GM19463 (cell line): ENCODE data around the gene MESP1.
"Not testable (repeated sequence)": the region's sequence is repeated elsewhere in the genome, so short reads cannot be mapped to it uniquely, and the experiment has no call there.

Experiments
- ATAC-seq: cut with Tn5 transposase; IDR thresholded peaks from one replicate; pipeline ENCODE4 v1.9.1; 2021; ENCODE audit warnings: mild to moderate bottlenecking, moderate library complexity; ENCODE audit not compliant: unreplicated experiment

MESP1 gene

GRCh38 chr15:89750560-89751542 lies at the start of gene MESP1:
Gene MESP1, minus strand, starts transcription at chr15:89751249. Its CDS starts 18 bp downstream, at chr15:89751231.
- peak; percentile 92 for ATAC-seq

- ATAC-seq = no peak
Measured at GRCh38 chr15:89799918-89800498, 49.0 kb upstream of the MESP1 start.

GRCh38 chr15:89799011-89799911 lies 48.2 kb upstream of the MESP1 start:
- no peak for ATAC-seq

GRCh38 chr15:89797678-89798201 lies 46.7 kb upstream of the MESP1 start:
- ATAC-seq = no peak

- ATAC-seq = no peak
Measured at GRCh38 chr15:89795996-89796395, 44.9 kb upstream of the MESP1 start.

GRCh38 chr15:89794627-89795241 lies 43.7 kb upstream of the MESP1 start:
- ATAC-seq = no peak

GRCh38 chr15:89792106-89792805 lies 41.2 kb upstream of the MESP1 start:
- no peak for ATAC-seq

- ATAC-seq = no peak
Measured at GRCh38 chr15:89790661-89791060, 39.6 kb upstream of the MESP1 start.

- no peak for ATAC-seq
Measured at GRCh38 chr15:89790206-89790605, 39.2 kb upstream of the MESP1 start.

GRCh38 chr15:89788585-89788984 lies 37.5 kb upstream of the MESP1 start:
- not testable (repeated sequence) for ATAC-seq

- no peak for ATAC-seq
Measured at GRCh38 chr15:89787944-89788343, 36.9 kb upstream of the MESP1 start.

GRCh38 chr15:89785774-89786140 lies 34.7 kb upstream of the MESP1 start:
- ATAC-seq = no peak

- ATAC-seq = no peak
Measured at GRCh38 chr15:89785064-89785773, 34.2 kb upstream of the MESP1 start.

- no peak for ATAC-seq
Measured at GRCh38 chr15:89784686-89784960, 33.6 kb upstream of the MESP1 start.

GRCh38 chr15:89783861-89784685 lies 33.0 kb upstream of the MESP1 start:
- no peak for ATAC-seq

- no peak for ATAC-seq
Measured at GRCh38 chr15:89783111-89783860, 32.2 kb upstream of the MESP1 start.

GRCh38 chr15:89782619-89782950 lies 31.5 kb upstream of the MESP1 start:
- not testable (repeated sequence) for ATAC-seq
